GM20431 (cell line): ENCODE measurements around the gene UBE2M.
"Not testable (repeated sequence)": the region's sequence is repeated elsewhere in the genome, so short reads cannot be mapped to it uniquely, and the experiment has no call there.

Source experiments
- in situ Hi-C: fragments of 300-500 bp; cut with MseI, MboI; formaldehyde crosslinking; loops from one replicate; pipeline ENCODE4 v1.15.0; 2020; ENCODE audit warnings: low sequenced_read_pairs; ENCODE audit not compliant: unreplicated experiment

The UBE2M gene

GRCh38 chr19:58516964-58517833, 41.2 kb downstream of the UBE2M start:
- in situ Hi-C loops = no loop called here

GRCh38 chr19:58516246-58516836, 42.1 kb downstream of the UBE2M start:
- in situ Hi-C loops = no loop called here

- in situ Hi-C loops = no loop called here
Measured at GRCh38 chr19:58515259-58515658, 43.2 kb downstream of the UBE2M start.

- in situ Hi-C loops = no loop called here
Measured at GRCh38 chr19:58514564-58515022, 43.8 kb downstream of the UBE2M start.

GRCh38 chr19:58513694-58514563, 44.5 kb downstream of the UBE2M start:
- in situ Hi-C loops = no loop called here

- in situ Hi-C loops = no loop called here
Measured at GRCh38 chr19:58513213-58513693, 45.2 kb downstream of the UBE2M start.

- in situ Hi-C loops = no loop called here
Measured at GRCh38 chr19:58511353-58512208, 46.8 kb downstream of the UBE2M start, which contains the start of gene SLC27A5. Gene SLC27A5, minus strand, starts transcription at chr19:58511992. Its CDS starts 37 bp downstream, at chr19:58511955.

GRCh38 chr19:58510084-58510862, 48.1 kb downstream of the UBE2M start:
- in situ Hi-C loops = no loop called here

GRCh38 chr19:58509731-58510083, 48.7 kb downstream of the UBE2M start:
- in situ Hi-C loops = no loop called here

- in situ Hi-C loops = not testable (repeated sequence)
Measured at GRCh38 chr19:58507602-58508223, 50.7 kb downstream of the UBE2M start.
